K562 (cell line): Measurements from ENCODE around the gene LATS2. TPM values are rescaled to one million over a fixed set of nuclear protein-coding genes. Genes with fewer than 3 reads are reported as not detected.

Experiments used
- ATAC-seq: fragments of 200-7000 bp; cut with Tn5 transposase; 3 replicates; pipeline ENCODE4 v1.9.1; 2020; ENCODE audit warnings: moderate library complexity
- BruUV-seq: library from RNA; stranded (reverse); fragments of 400-500 nt; replicated peaks from 2 replicates; lab custom pipeline; 2021; lab: Mats Ljungman, UMichigan
- CTCF ChIA-PET: fragments of 300-600 bp; formaldehyde crosslinking; extraction: SDS; loops from one replicate; lab custom pipeline; 2021; ENCODE audit warnings: low intra/inter-chr PET ratio; lab: Yijun Ruan, JAX
- POLR2A ChIA-PET: fragments of 300-600, 350-650 bp; sonication (Branson Sonifier 250); formaldehyde crosslinking; extraction: SDS; loops from one replicate; lab custom pipeline; 2021; ENCODE audit warnings: antibody characterized with exemption, inconsistent platforms; lab: Yijun Ruan, JAX
- DNase-seq, 4 experiments: peaks; one replicate each; pipeline versions ENCODE4 v3.0.0 to v3.0.0-alpha.2; 2011 to 2018; ENCODE audit warnings: low spot score in 3 of 4, mixed read lengths in 3 of 4; ENCODE audit errors: extremely low read depth in 1 of 4
- FAIRE-seq: peaks from 2 replicates; lab custom pipeline; 2011; peaks lifted over from hg19 to GRCh38; lab: Jason Lieb, UNC
- H2AFZ ChIP-seq: 2 replicates; pipeline ENCODE4 v1.6.0; 2011; ENCODE audit warnings: low read depth, low read length, control low read depth, inconsistent platforms
- H3K27ac ChIP-seq: fragments of 200-600 bp; 3 replicates; pipeline ENCODE4 v1.8.0; 2011; ENCODE audit warnings: low read depth, mild to moderate bottlenecking, control low read depth, inconsistent platforms, low read length, moderate library complexity, mixed read lengths; ENCODE audit errors: extremely low read depth
- H3K27me3 ChIP-seq, 2 experiments: fragments of 300-600 bp in 1 of 2; 2 replicates in 1 of 2; 3 replicates in 1 of 2; pipeline versions ENCODE4 v1.6.0 to v1.8.0; 2011; ENCODE audit warnings: inconsistent platforms in 2 of 2, low read length in 2 of 2, mild to moderate bottlenecking in 1 of 2, mixed read lengths in 1 of 2, moderate library complexity in 1 of 2; ENCODE audit not compliant: control insufficient read depth in 2 of 2, insufficient read depth in 2 of 2
- H3K36me3 ChIP-seq: fragments of 300-600 bp; 3 replicates; pipeline ENCODE4 v1.8.0; 2011; ENCODE audit warnings: mild to moderate bottlenecking, low read length, inconsistent platforms; ENCODE audit not compliant: control insufficient read depth, insufficient read depth
- H3K4me1 ChIP-seq, 2 experiments: fragments of 200-600 bp in 1 of 2; replicated peaks in 1 of 2; 2 replicates in 1 of 2; 3 replicates in 1 of 2; pipeline versions ENCODE4 v1.5.1 to v1.8.0; 2011; ENCODE audit warnings: inconsistent platforms in 2 of 2, low read length in 2 of 2, mild to moderate bottlenecking in 1 of 2, mixed read lengths in 1 of 2, moderate library complexity in 1 of 2; ENCODE audit not compliant: control insufficient read depth in 2 of 2, insufficient read depth in 2 of 2
- H3K4me2 ChIP-seq: 2 replicates; pipeline ENCODE4 v1.6.1; 2011; ENCODE audit warnings: low read length, control low read depth, inconsistent platforms, mixed read lengths; ENCODE audit not compliant: insufficient read depth
- H3K4me3 ChIP-seq: fragments of 200-600 bp; sonication (generic), shearing (Covaris generic); 2 replicates; pipeline ENCODE4 v1.5.1; 2016; ENCODE audit warnings: control low read depth, inconsistent platforms
- H3K79me2 ChIP-seq: fragments of 200-600 bp; 3 replicates; pipeline ENCODE4 v1.8.0; 2011; ENCODE audit warnings: low read length, inconsistent platforms; ENCODE audit not compliant: control insufficient read depth, insufficient read depth
- H3K9ac ChIP-seq, 2 experiments: 2 replicates each; pipeline versions ENCODE4 v1.6.0 to v1.6.1; 2011; ENCODE audit warnings: low read depth in 2 of 2, low read length in 2 of 2, control low read depth in 1 of 2, inconsistent platforms in 1 of 2, mild to moderate bottlenecking in 1 of 2, mixed read lengths in 1 of 2; ENCODE audit not compliant: insufficient read depth in 1 of 2
- H3K9me1 ChIP-seq: one replicate; pipeline ENCODE4 v1.6.0; 2011; ENCODE audit warnings: inconsistent platforms, mild to moderate bottlenecking, low read length, moderate library complexity; ENCODE audit not compliant: control insufficient read depth, insufficient read depth
- H3K9me3 ChIP-seq: replicated peaks from 2 replicates; pipeline ENCODE4 v1.5.1; 2011; ENCODE audit warnings: low read depth, low read length, inconsistent platforms; ENCODE audit not compliant: control insufficient read depth, insufficient read depth
- H4K20me1 ChIP-seq: replicated peaks from 2 replicates; pipeline ENCODE4 v1.6.1; 2011; ENCODE audit warnings: low read length, inconsistent platforms, mixed read lengths; ENCODE audit not compliant: control insufficient read depth, insufficient read depth
- CHD4 ChIP-seq: fragments of 200-600 bp; sonication (generic); IDR thresholded peaks from 3 replicates; pipeline ENCODE4 v1.6.1; 2012; ENCODE audit warnings: low read depth, mild to moderate bottlenecking, mixed read lengths, low read length, inconsistent platforms; ENCODE audit not compliant: insufficient read depth, insufficient replicate concordance, poor library complexity, severe bottlenecking
- FIP1L1 ChIP-seq: fragments of 200-400 bp; formaldehyde crosslinking; IDR thresholded peaks from 2 replicates; pipeline ENCODE4 v1.6.1; 2018; ENCODE audit warnings: mild to moderate bottlenecking, low read depth, low read length; ENCODE audit not compliant: poor library complexity, severe bottlenecking
- SREBF1 ChIP-seq: fragments of 150-350 bp; IDR thresholded peaks from 2 replicates; pipeline ENCODE4 v1.6.1; 2014; ENCODE audit warnings: antibody characterized with exemption, low read depth, low read length, borderline replicate concordance
- ZFP91 ChIP-seq: sonication (generic); formaldehyde crosslinking; IDR thresholded peaks from 2 replicates; pipeline ENCODE4 v1.8.0; 2022; ENCODE audit warnings: mild to moderate bottlenecking, missing genetic modification reagents
- ZNF3 ChIP-seq: fragments of 250-450 bp; sonication (Bioruptor Pico); IDR thresholded peaks from 2 replicates; pipeline ENCODE4 v1.5.0; 2021; ENCODE audit warnings: mild to moderate bottlenecking, moderate library complexity
- WGBS: fragments of 100-300 bp; shearing (Covaris generic); methylation state at CpG from one replicate; pipeline ENCODE4 v1.1.6; 2016; ENCODE audit warnings: low coverage, mixed read lengths; ENCODE audit not compliant: insufficient coverage; ENCODE audit errors: missing lambda C conversion rate; 5-methylcytosine and 5-hydroxymethylcytosine counted together
- in situ Hi-C: fragments of 300-500 bp; cut with MboI; formaldehyde crosslinking; loops from 4 replicates; pipeline ENCODE4 v1.15.0; 2018; ENCODE audit warnings: inconsistent platforms, mixed read lengths
- intact Hi-C: fragments of 100-400 bp; cut with micrococcal nuclease; formaldehyde crosslinking; loops from 2 replicates; pipeline ENCODE4 v1.14.2; 2022
- polyA plus RNA-seq, 8 experiments: library from polyadenylated mRNA; depleted of rRNA in 4 of 8; stranded (reverse) in 5 of 8; unstranded in 3 of 8; fragments of >200 nt; fragmentation: Nextera tagmentation in 2 of 8; fragmentation: Illumina TruSeq in 1 of 8; extraction: Ambion mirVana in 2 of 8; extraction: Trizol in 1 of 8; gene quantifications; 2 replicates each; pipeline versions ENCODE4 v1.2.1 to v1.2.3, GENCODE V29; 2011 to 2014; ENCODE audit warnings: inconsistent platforms in 1 of 8, missing spikeins in 1 of 8
- total RNA-seq, 7 experiments: library from RNA; depleted of rRNA in 6 of 7; stranded (reverse); fragments of >200 nt in 6 of 7; fragmentation: Illumina TruSeq in 2 of 7; extraction: Trizol in 2 of 7; gene quantifications; 2 replicates each; pipeline versions ENCODE4 v1.2.1 to v1.2.3, GENCODE V29; 2011 to 2021; ENCODE audit warnings: low replicate concordance in 1 of 7

LATS2 gene
- total and polyA plus RNA-seq, 9 of the 15 experiments (the other 6 are each of a cell fraction or from before 2014, with no cell fraction given) = 0.18 to 3.7 (median 0.76) TPM

DNA sequence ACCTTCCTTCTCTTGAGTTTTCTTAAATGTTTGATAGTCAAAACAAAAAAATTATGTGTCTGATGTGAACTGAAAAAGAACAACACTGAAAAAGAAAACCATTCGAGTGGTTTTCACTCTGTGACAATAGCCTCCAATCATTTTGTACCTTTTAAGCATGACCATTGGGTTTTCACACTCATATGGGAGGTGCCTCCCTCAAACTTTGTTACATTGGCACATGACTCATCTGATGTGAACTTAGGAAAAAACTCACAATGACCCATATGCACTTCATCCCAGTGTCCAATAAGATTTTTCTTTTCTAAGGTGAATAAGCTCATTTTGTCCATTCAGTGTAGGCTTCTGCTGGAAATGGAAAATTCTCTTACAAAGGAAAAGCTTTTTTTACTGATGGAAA lies 92.2 kb downstream of the LATS2 start:
- no peaks in the 10 kb centered on the region for H3K9me1 ChIP-seq
- CTCF ChIA-PET = no interaction called here
- WGBS = 0% methylated on average over 1 of the region's 1 CpG
- in situ Hi-C loops = no loop called here
- TF ChIP-seq FIP1L1 (no peak), ZNF3 (no peak), ZFP91 (no peak), CHD4 (no peak), SREBF1 (no peak)
- TF ChIP-seq, all 486 proteins: peak for 0
- intact Hi-C loops = no loop called here
- FAIRE-seq (no peak), ATAC-seq (no peak), DNase-seq (no peak)
- H3K79me2 ChIP-seq = no peaks in the 10 kb centered on the region
- H3K4me1 ChIP-seq = no peaks in the 10 kb centered on the region
- no TSS peak for BruUV-seq
- H3K36me3 ChIP-seq = no peaks in the 10 kb centered on the region
- H4K20me1 ChIP-seq = no peaks in the 10 kb centered on the region
- H2AFZ ChIP-seq = no peak overlapping the region
- no peak overlapping the region for H3K4me2 ChIP-seq
- no peaks in the 10 kb centered on the region for H3K9me3 ChIP-seq
- no peak overlapping the region for H3K27ac ChIP-seq
- POLR2A ChIA-PET = no interaction called here
- no peak overlapping the region for H3K4me3 ChIP-seq
- H3K27me3 ChIP-seq = peaks cover 4 to 5% of the 10 kb centered on the region in 2 experiments; a peak in 2 of 5 replicates
- no peak overlapping the region for H3K9ac ChIP-seq
